Body of pancreas (tissue), 4 donors: ENCODE measurements around the gene TM4SF20. TPM values are rescaled to one million over a fixed set of nuclear protein-coding genes. Genes with fewer than 3 reads are reported as not detected.
"Not testable (repeated sequence)": the region's sequence is repeated elsewhere in the genome, so short reads cannot be mapped to it uniquely, and the experiment has no call there.

Source experiments
- ATAC-seq: fragments of 150-250 bp; one replicate; pipeline ENCODE4 v1.9.1; 2016
- DNase-seq, 4 donors: peaks; one replicate each; pipeline ENCODE4 v3.0.0-alpha.2; 2019
- H3K27ac ChIP-seq, 4 donors: fragments of 200-600 bp; sonication (generic); 1 replicate in 3 of 4; 2 replicates in 1 of 4; pipeline versions ENCODE4 v1.5.1 to v1.6.1; 2016 to 2019; ENCODE audit warnings: mild to moderate bottlenecking in 1 of 4, mixed read lengths in 1 of 4, moderate library complexity in 1 of 4
- H3K27me3 ChIP-seq, 2 donors: fragments of 200-600 bp; sonication (generic); one replicate each; pipeline ENCODE4 v1.6.0; 2016; ENCODE audit warnings: mild to moderate bottlenecking in 1 of 2
- H3K36me3 ChIP-seq, 2 donors: fragments of 200-600 bp; sonication (generic); replicated peaks in 1 of 2; 2 replicates each; pipeline ENCODE4 v1.5.1; 2016; ENCODE audit warnings: low read depth in 2 of 2; ENCODE audit not compliant: insufficient read depth in 1 of 2
- H3K4me1 ChIP-seq: fragments of 200-600 bp; sonication (generic); one replicate; pipeline ENCODE4 v1.6.0; 2016
- H3K4me3 ChIP-seq, 2 donors: fragments of 200-600 bp; sonication (generic); 1 replicate in 1 of 2; 2 replicates in 1 of 2; pipeline ENCODE4 v1.5.1; 2016 to 2019
- H3K9me3 ChIP-seq, 3 donors: fragments of 200-600 bp; sonication (generic); 1 replicate in 2 of 3; 2 replicates in 1 of 3; pipeline ENCODE4 v1.5.1; 2016
- POLR2A ChIP-seq, 3 donors: fragments of 450-650 bp; IDR thresholded peaks; one replicate each; pipeline ENCODE4 v1.6.1; 2016; ENCODE audit warnings: antibody characterized with exemption in 3 of 3, mild to moderate bottlenecking in 2 of 3
- WGBS, 2 donors: methylation state at CpG; one replicate each; pipeline ENCODE4 v1.1.5; 2017; 5-methylcytosine and 5-hydroxymethylcytosine counted together
- intact Hi-C: fragments of 100-400 bp; cut with DNase I; formaldehyde crosslinking; loops from one replicate; pipeline ENCODE4 v1.15.1; 2023
- total RNA-seq, 2 donors: library from RNA; depleted of rRNA; stranded (reverse); fragments of >200 nt; gene quantifications; one replicate each; pipeline ENCODE4 v1.1.0, GENCODE V29; 2016
- TF ChIP-seq, protein P1 (sequence below), 7 experiments: fragments of 450-650 bp in 4 of 7; fragments of 200-600 bp in 3 of 7; sonication (generic) in 3 of 7; IDR thresholded peaks; one replicate each; pipeline ENCODE4 v1.5.1; 2016 to 2019; ENCODE audit warnings: antibody characterized with exemption in 7 of 7

The TM4SF20 gene
- total RNA-seq, 2 donors from 2014 or later = not detected

DNA sequence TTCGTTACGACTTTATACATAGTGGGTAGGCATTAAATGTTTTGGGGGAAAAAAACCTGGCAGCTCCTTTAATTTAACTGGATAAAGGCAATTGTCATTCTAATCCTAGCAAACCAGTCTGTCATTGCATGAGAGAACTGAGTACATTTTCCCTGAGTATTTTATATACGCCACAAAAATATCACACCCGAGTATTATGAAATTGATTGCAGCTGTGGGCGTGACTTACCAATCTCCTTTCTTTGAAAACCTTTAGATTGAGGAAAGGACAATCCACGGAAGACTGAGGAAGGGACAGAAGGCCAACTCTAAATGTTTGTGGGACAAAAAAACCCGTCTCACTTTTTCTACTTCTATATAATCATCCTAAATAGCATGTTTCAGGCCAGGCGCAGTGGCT is 9.0 kb downstream of the TM4SF20 start:
- no peak for DNase-seq
- WGBS, 2 donors = 72 to 82% methylated on average over 8 of the region's 8 CpGs
- intact Hi-C loops = no loop called here
- ATAC-seq = no peak
- H3K4me1 ChIP-seq = no peaks in the 10 kb centered on the region
- peak overlapping the region in 1 of 4 donors; percentile 51 for H3K27ac ChIP-seq
- H3K27me3 ChIP-seq = no peaks in the 10 kb centered on the region
- no peak for TF ChIP-seq POLR2A (IDR thresholded peaks at IDR 0.05)
- TF ChIP-seq, protein P1, sequence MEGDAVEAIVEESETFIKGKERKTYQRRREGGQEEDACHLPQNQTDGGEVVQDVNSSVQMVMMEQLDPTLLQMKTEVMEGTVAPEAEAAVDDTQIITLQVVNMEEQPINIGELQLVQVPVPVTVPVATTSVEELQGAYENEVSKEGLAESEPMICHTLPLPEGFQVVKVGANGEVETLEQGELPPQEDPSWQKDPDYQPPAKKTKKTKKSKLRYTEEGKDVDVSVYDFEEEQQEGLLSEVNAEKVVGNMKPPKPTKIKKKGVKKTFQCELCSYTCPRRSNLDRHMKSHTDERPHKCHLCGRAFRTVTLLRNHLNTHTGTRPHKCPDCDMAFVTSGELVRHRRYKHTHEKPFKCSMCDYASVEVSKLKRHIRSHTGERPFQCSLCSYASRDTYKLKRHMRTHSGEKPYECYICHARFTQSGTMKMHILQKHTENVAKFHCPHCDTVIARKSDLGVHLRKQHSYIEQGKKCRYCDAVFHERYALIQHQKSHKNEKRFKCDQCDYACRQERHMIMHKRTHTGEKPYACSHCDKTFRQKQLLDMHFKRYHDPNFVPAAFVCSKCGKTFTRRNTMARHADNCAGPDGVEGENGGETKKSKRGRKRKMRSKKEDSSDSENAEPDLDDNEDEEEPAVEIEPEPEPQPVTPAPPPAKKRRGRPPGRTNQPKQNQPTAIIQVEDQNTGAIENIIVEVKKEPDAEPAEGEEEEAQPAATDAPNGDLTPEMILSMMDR (IDR thresholded peaks at IDR 0.05) = no peak
- H3K4me3 ChIP-seq = no peak overlapping the region
- H3K36me3 ChIP-seq = no peaks in the 10 kb centered on the region
- H3K9me3 ChIP-seq = no peaks in the 10 kb centered on the region

DNA sequence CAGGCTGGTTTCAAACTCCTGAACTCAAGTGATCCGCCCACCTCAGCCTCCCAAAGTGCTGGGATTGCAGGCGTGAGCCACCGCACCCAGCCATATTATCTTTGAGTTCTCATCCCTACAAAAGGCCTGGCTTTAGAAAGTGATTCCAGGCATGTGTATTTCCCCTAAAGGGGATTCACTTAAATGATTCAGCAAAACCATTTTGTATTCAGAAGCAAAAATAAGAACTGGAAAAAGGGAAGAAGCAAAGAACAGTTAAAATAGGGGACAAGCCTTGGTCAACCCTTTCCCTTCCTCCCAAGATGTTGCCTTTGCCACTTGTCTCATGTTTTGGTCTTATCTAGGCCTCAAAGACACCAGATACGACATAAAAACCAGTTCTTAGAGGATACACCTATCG is 10.5 kb downstream of the TM4SF20 start:
- Histone ChIP-seq H3K4me1 (no peaks in the 10 kb centered on the region), H3K36me3 (no peaks in the 10 kb centered on the region), H3K4me3 (no peak overlapping the region), H3K27me3 (no peaks in the 10 kb centered on the region), H3K9me3 (no peaks in the 10 kb centered on the region), H3K27ac (no peak overlapping the region)
- TF ChIP-seq, protein P1 (IDR thresholded peaks at IDR 0.05) = no peak
- no peak for TF ChIP-seq POLR2A (IDR thresholded peaks at IDR 0.05)
- intact Hi-C loops = no loop called here
- DNase-seq (no peak), ATAC-seq (no peak)
- 83 to 86% methylated on average over 5 of the region's 5 CpGs for WGBS, 2 donors

DNA sequence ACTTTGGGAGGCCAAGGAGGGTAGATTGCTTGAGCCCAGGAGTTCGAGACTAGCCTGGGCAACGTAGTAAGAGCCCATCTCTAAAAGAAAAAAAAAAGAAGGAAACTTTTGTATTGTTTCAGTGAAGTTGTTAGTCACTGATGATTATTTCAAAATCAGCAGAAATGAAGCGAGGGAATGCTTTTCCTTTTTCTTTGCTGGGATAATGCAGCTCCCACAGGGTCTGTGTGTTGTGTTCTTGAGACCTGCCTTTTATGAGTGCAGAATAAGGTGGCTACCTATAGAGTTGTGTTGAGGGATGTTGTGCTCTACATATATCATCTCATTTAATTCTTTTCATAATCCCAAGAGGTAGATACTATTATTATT is 11.7 kb downstream of the TM4SF20 start:
- H3K9me3 ChIP-seq = no peaks in the 10 kb centered on the region
- WGBS, 2 donors = 72 to 87% methylated on average over 3 of the region's 3 CpGs
- no peaks in the 10 kb centered on the region for H3K36me3 ChIP-seq
- H3K27me3 ChIP-seq = no peaks in the 10 kb centered on the region
- TF ChIP-seq, protein P1 (IDR thresholded peaks at IDR 0.05) = no peak
- TF ChIP-seq POLR2A (IDR thresholded peaks at IDR 0.05) = no peak
- H3K4me1 ChIP-seq = no peaks in the 10 kb centered on the region
- intact Hi-C loops = no loop called here
- DNase-seq (no peak), ATAC-seq (no peak)
- no peak overlapping the region for H3K27ac ChIP-seq
- H3K4me3 ChIP-seq = no peak overlapping the region

DNA sequence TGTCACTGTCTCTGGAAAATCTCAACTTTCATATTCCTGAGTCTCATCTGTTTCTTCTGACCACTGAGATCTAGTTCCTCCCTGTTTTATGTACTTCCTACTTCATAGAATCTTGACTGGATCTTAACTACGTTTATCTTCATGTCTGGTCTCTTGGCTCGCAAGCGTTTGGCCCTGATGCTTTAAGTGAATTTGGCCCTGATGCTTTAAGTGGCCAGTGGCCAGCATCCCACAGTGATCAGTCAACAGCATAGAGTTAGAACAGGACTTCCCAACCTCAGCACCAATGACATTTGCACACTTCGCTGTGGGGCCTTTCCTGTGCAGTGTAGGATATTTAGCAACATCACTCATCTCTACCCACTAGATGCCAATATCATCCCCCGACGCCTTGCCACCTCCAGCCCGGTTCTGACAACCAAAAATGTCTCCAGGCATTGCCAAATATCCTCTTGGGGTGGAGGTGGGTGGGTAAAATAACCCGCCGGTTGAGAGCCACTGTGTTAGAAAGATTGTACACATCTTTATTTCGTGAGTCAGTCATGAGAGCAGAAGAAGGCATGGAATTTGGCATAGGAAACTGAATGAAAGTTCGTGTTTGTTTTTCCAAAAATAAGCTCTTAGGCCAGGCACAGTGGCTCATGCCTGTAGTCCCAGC is 12.2 kb downstream of the TM4SF20 start:
- H3K27me3 ChIP-seq = no peaks in the 10 kb centered on the region
- no peaks in the 10 kb centered on the region for H3K36me3 ChIP-seq
- no peak for ATAC-seq
- DNase-seq = peak in 1 of 4 donors; percentile 17
- no peaks in the 10 kb centered on the region for H3K9me3 ChIP-seq
- no peaks in the 10 kb centered on the region for H3K4me1 ChIP-seq
- no peak for TF ChIP-seq POLR2A (IDR thresholded peaks at IDR 0.05)
- TF ChIP-seq, protein P1 (IDR thresholded peaks at IDR 0.05) = no peak
- H3K27ac ChIP-seq = no peak overlapping the region
- intact Hi-C loops = no loop called here
- 57 to 65% methylated on average over 11 of the region's 11 CpGs for WGBS, 2 donors
- no peak overlapping the region for H3K4me3 ChIP-seq

DNA sequence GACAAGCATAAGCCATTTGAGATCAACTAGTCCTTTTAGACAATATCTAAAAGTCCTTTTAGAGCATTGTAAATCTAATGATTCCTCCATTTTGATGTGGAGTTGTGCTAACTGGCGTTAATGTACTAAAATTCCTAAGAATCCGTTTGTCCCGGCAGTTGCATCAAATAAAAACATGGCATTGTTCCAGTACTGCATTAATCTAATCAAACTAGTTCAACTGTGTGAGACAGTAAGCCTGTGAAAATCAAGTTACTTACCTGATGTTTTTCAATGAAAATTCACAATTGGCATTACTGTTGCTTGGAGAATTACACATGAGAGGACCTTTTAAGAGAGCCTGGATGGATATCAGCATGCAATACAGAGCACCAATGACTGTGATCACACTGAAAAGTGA is 13.3 kb downstream of the TM4SF20 start:
- ATAC-seq (no peak), DNase-seq (no peak)
- TF ChIP-seq POLR2A (IDR thresholded peaks at IDR 0.05) = no peak
- TF ChIP-seq, protein P1 (IDR thresholded peaks at IDR 0.05) = no peak
- Histone ChIP-seq H3K4me3 (no peak overlapping the region), H3K4me1 (no peaks in the 10 kb centered on the region), H3K27ac (no peak overlapping the region), H3K9me3 (no peaks in the 10 kb centered on the region), H3K36me3 (peaks cover 0 to 2% of the 10 kb centered on the region in 2 donors), H3K27me3 (no peaks in the 10 kb centered on the region)
- intact Hi-C loops = no loop called here
- WGBS, 2 donors = 7 to 76% methylated on average over 3 of the region's 3 CpGs

DNA sequence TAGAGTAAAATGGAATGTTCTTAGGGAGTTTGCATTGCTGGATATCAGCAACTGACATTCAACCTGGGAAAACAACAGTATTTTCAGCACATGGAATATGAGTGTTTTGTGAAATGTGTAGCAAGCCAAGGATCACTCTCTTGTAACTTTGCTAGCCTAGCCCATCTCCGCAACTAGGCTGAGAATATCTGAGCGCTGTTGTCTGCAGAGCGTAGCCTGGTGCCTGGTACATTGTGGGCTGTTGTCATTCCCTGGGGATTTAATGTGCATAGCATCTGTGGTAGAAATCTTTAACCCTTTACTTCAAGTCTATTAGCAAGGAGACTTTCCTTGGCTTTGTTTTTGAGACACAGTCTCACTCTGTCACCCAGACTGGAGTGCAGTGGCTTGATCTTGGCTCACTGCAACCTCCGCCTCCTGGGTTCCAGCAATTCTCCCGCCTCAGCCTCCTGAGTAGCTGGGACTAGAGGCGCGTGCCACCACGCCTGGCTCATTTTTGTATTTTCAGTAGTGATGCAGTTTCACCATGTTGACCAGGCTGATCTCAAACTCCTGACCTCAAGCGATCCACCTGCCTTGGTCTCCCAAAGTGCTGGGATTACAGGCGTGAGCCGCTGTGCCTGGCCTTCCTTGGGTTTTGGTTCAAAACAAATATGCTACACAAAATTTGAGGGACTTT is 14.4 kb downstream of the TM4SF20 start:
- H3K36me3 ChIP-seq, H3K27ac ChIP-seq, H3K27me3 ChIP-seq, intact Hi-C loops, H3K4me1 ChIP-seq, H3K9me3 ChIP-seq, DNase-seq, H3K4me3 ChIP-seq, ATAC-seq: not testable (repeated sequence)
- WGBS, 2 donors = 89% methylated on average over 11 of the region's 11 CpGs
